Activated CD4-positive, CD25-positive, alpha-beta regulatory T cell (primary cell): Measurements from ENCODE around the gene UFD1.

Experiments used
- DNase-seq, 4 experiments: peaks; one replicate each; lab custom pipeline; 2025; lab: John Stamatoyannopoulos, UW

The UFD1 gene

GRCh38 chr22:19470010-19470409, 9.0 kb downstream of the UFD1 start:
- DNase-seq: no peak

GRCh38 chr22:19469421-19469820, 9.6 kb downstream of the UFD1 start:
- DNase-seq: no peak

- DNase-seq: no peak
Measured at GRCh38 chr22:19467912-19468311, 11.1 kb downstream of the UFD1 start.

GRCh38 chr22:19466848-19467752, 11.9 kb downstream of the UFD1 start:
- no peak for DNase-seq

- no peak for DNase-seq
Measured at GRCh38 chr22:19466126-19466716, 12.8 kb downstream of the UFD1 start.

- DNase-seq: no peak
Measured at GRCh38 chr22:19464975-19465374, 14.0 kb downstream of the UFD1 start.

- DNase-seq: no peak
Measured at GRCh38 chr22:19464546-19464945, 14.4 kb downstream of the UFD1 start.

- DNase-seq: no peak
Measured at GRCh38 chr22:19463491-19464469, 15.2 kb downstream of the UFD1 start.

GRCh38 chr22:19463008-19463407, 16.0 kb downstream of the UFD1 start:
- no peak for DNase-seq

GRCh38 chr22:19461506-19461905, 17.5 kb downstream of the UFD1 start:
- no peak for DNase-seq

GRCh38 chr22:19460036-19460435, 19.0 kb downstream of the UFD1 start:
- no peak for DNase-seq

- DNase-seq: no peak
Measured at GRCh38 chr22:19457828-19458428, 21.1 kb downstream of the UFD1 start.

GRCh38 chr22:19456541-19456940, 22.5 kb downstream of the UFD1 start:
- DNase-seq: no peak

GRCh38 chr22:19455585-19456370, 23.2 kb downstream of the UFD1 start:
- DNase-seq: no peak

- no peak for DNase-seq
Measured at GRCh38 chr22:19455033-19455432, 24.0 kb downstream of the UFD1 start.

GRCh38 chr22:19454156-19454555, 24.8 kb downstream of the UFD1 start:
- no peak for DNase-seq

- DNase-seq: no peak
Measured at GRCh38 chr22:19453718-19454117, 25.3 kb downstream of the UFD1 start.

GRCh38 chr22:19451570-19451969, 27.4 kb downstream of the UFD1 start:
- no peak for DNase-seq

- no peak for DNase-seq
Measured at GRCh38 chr22:19450363-19451175, 28.4 kb downstream of the UFD1 start.

GRCh38 chr22:19449422-19449767, 29.6 kb downstream of the UFD1 start:
- no peak for DNase-seq
